WTC11 (cell line): Measurements from ENCODE around the gene GPR158. TPM values are rescaled to one million over a fixed set of nuclear protein-coding genes. Genes with fewer than 3 reads are reported as not detected.
A peak's percentile ranks its signal among the peaks of the same experiment; 100 is the strongest.

Experiments
- ARID4B ChIP-seq: sonication (generic); formaldehyde crosslinking; IDR thresholded peaks from 2 replicates; pipeline ENCODE4 v1.8.0; 2023; ENCODE audit warnings: missing genetic modification reagents, mild to moderate bottlenecking, borderline replicate concordance
- ATF6 ChIP-seq: sonication (generic); formaldehyde crosslinking; IDR thresholded peaks from 2 replicates; pipeline ENCODE4 v1.8.1; 2023; ENCODE audit warnings: mild to moderate bottlenecking, missing genetic modification reagents
- CREB1 ChIP-seq: sonication (generic); formaldehyde crosslinking; IDR thresholded peaks from 2 replicates; pipeline ENCODE4 v1.8.0; 2023; ENCODE audit warnings: mild to moderate bottlenecking, missing genetic modification reagents
- E2F1 ChIP-seq: sonication (generic); formaldehyde crosslinking; IDR thresholded peaks from 2 replicates; pipeline ENCODE4 v1.8.0; 2022; ENCODE audit warnings: mild to moderate bottlenecking, missing genetic modification reagents
- E2F4 ChIP-seq: sonication (generic); formaldehyde crosslinking; IDR thresholded peaks from 2 replicates; pipeline ENCODE4 v1.8.1; 2022; ENCODE audit warnings: low read depth, mild to moderate bottlenecking, moderate library complexity, missing genetic modification reagents, borderline replicate concordance
- FOXP1 ChIP-seq: sonication (generic); formaldehyde crosslinking; IDR thresholded peaks from 2 replicates; pipeline ENCODE4 v1.8.0; 2022; ENCODE audit warnings: missing genetic modification reagents, mild to moderate bottlenecking, moderate library complexity, borderline replicate concordance
- HMGXB4 ChIP-seq: sonication (generic); formaldehyde crosslinking; IDR thresholded peaks from 2 replicates; pipeline ENCODE4 v1.8.1; 2023; ENCODE audit warnings: mild to moderate bottlenecking, moderate library complexity, missing genetic modification reagents
- IRF1 ChIP-seq: sonication (generic); formaldehyde crosslinking; IDR thresholded peaks from 2 replicates; pipeline ENCODE4 v1.8.0; 2023; ENCODE audit warnings: missing genetic modification reagents
- JAZF1 ChIP-seq: fragments of 250-450 bp; sonication (Bioruptor Pico); IDR thresholded peaks from 2 replicates; pipeline ENCODE4 v1.9.0; 2021; ENCODE audit warnings: moderate library complexity, mild to moderate bottlenecking, inconsistent platforms
- KAT7 ChIP-seq: sonication (generic); formaldehyde crosslinking; IDR thresholded peaks from 2 replicates; pipeline ENCODE4 v1.8.1; 2023; ENCODE audit warnings: missing genetic modification reagents, mild to moderate bottlenecking, borderline replicate concordance
- MLX ChIP-seq: sonication (generic); formaldehyde crosslinking; IDR thresholded peaks from 2 replicates; pipeline ENCODE4 v1.8.1; 2023; ENCODE audit warnings: mild to moderate bottlenecking, missing genetic modification reagents, moderate library complexity
- MYBL2 ChIP-seq: sonication (generic); formaldehyde crosslinking; IDR thresholded peaks from 2 replicates; pipeline ENCODE4 v1.8.1; 2023; ENCODE audit warnings: mild to moderate bottlenecking, moderate library complexity, missing genetic modification reagents
- NFE2L1 ChIP-seq: sonication (generic); formaldehyde crosslinking; IDR thresholded peaks from 2 replicates; pipeline ENCODE4 v1.8.1; 2023; ENCODE audit warnings: missing genetic modification reagents
- NFYB ChIP-seq: sonication (generic); formaldehyde crosslinking; conservative IDR thresholded peaks from 2 replicates; pipeline ENCODE4 v1.8.0; 2022; ENCODE audit warnings: low read depth, missing genetic modification reagents
- NR2C2 ChIP-seq: sonication (generic); formaldehyde crosslinking; IDR thresholded peaks from 2 replicates; pipeline ENCODE4 v1.8.0; 2022; ENCODE audit warnings: mild to moderate bottlenecking, missing genetic modification reagents
- NR3C1 ChIP-seq: sonication (generic); formaldehyde crosslinking; conservative IDR thresholded peaks from 2 replicates; pipeline ENCODE4 v1.8.1; 2023; ENCODE audit warnings: low read depth, mild to moderate bottlenecking, missing genetic modification reagents
- OVOL2 ChIP-seq: fragments of 250-450 bp; sonication (Bioruptor Pico); IDR thresholded peaks from 2 replicates; pipeline ENCODE4 v1.9.0; 2021; ENCODE audit warnings: mild to moderate bottlenecking, borderline replicate concordance
- RELA ChIP-seq: sonication (generic); formaldehyde crosslinking; IDR thresholded peaks from 2 replicates; pipeline ENCODE4 v1.8.1; 2022; ENCODE audit warnings: missing genetic modification reagents, mild to moderate bottlenecking, borderline replicate concordance
- SMAD3 ChIP-seq: sonication (generic); formaldehyde crosslinking; IDR thresholded peaks from 2 replicates; pipeline ENCODE4 v1.8.0; 2022; ENCODE audit warnings: missing genetic modification reagents, mild to moderate bottlenecking, borderline replicate concordance
- SP1 ChIP-seq: sonication (generic); formaldehyde crosslinking; conservative IDR thresholded peaks from 2 replicates; pipeline ENCODE4 v1.8.1; 2022; ENCODE audit warnings: missing genetic modification reagents
- TP53 ChIP-seq: sonication (generic); formaldehyde crosslinking; IDR thresholded peaks from 2 replicates; pipeline ENCODE4 v1.8.1; 2023; ENCODE audit warnings: mild to moderate bottlenecking, missing genetic modification reagents
- ZBTB21 ChIP-seq: sonication (generic); formaldehyde crosslinking; IDR thresholded peaks from 2 replicates; pipeline ENCODE4 v1.8.1; 2023; ENCODE audit warnings: mild to moderate bottlenecking, missing genetic modification reagents, borderline replicate concordance
- ZBTB43 ChIP-seq: sonication (generic); formaldehyde crosslinking; IDR thresholded peaks from 2 replicates; pipeline ENCODE4 v1.8.1; 2023; ENCODE audit warnings: mild to moderate bottlenecking, missing genetic modification reagents
- ZNF317 ChIP-seq: sonication (generic); formaldehyde crosslinking; IDR thresholded peaks from 2 replicates; pipeline ENCODE4 v1.8.1; 2023; ENCODE audit warnings: low read depth, mild to moderate bottlenecking, moderate library complexity, missing genetic modification reagents, borderline replicate concordance
- ZNF671 ChIP-seq: fragments of 250-450 bp; sonication (Bioruptor Pico); IDR thresholded peaks from 2 replicates; pipeline ENCODE4 v1.8.0; 2021; ENCODE audit warnings: mild to moderate bottlenecking
- total RNA-seq: library from RNA; stranded (reverse); gene quantifications from 3 replicates; pipeline ENCODE4 v1.2.3, GENCODE V29; 2021

The GPR158 gene
- total RNA-seq, 1 experiment from 2014 or later, result 0.63 TPM

- TF ChIP-seq HMGXB4 (peak; percentile 74), NFE2L1 (CRISPR knock-in tag) (peak; percentile 83), NR3C1 (CRISPR knock-in tag) (peak; percentile 87; the same call in 1 of the 2 replicates), CREB1 (CRISPR knock-in tag) (peak; percentile 92), SP1 (CRISPR knock-in tag) (peak; percentile 85; the same call in 1 of the 2 replicates), NR2C2 (CRISPR knock-in tag) (peak; percentile 73; the same call in 1 of the 2 replicates), ZNF671 (CRISPR knock-in tag) (no peak), RELA (CRISPR knock-in tag) (peak; percentile 78; the same call in 1 of the 2 replicates), ZNF317 (0 out of 2 replicates have a peak, but pooled peaks have one; percentile 43), SMAD3 (CRISPR knock-in tag) (peak; percentile 97), E2F1 (peak; percentile 83), ATF6 (CRISPR knock-in tag) (no peak), MLX (CRISPR knock-in tag) (peak; percentile 75; the same call in 1 of the 2 replicates), JAZF1 (CRISPR knock-in tag) (no peak), ARID4B (CRISPR knock-in tag) (peak; percentile 98), E2F4 (CRISPR knock-in tag) (no peak), KAT7 (CRISPR knock-in tag) (peak; percentile 82; the same call in 1 of the 2 replicates), ZBTB43 (peak; percentile 88), TP53 (CRISPR knock-in tag) (peak; percentile 89; the same call in 1 of the 2 replicates), MYBL2 (peak; percentile 83), NFYB (CRISPR knock-in tag) (peak; percentile 83), OVOL2 (CRISPR knock-in tag) (no peak), IRF1 (CRISPR knock-in tag) (peak; percentile 81; the same call in 1 of the 2 replicates), FOXP1 (CRISPR knock-in tag) (peak; percentile 94), ZBTB21 (CRISPR knock-in tag) (0 out of 2 replicates have a peak, but pooled peaks have one; percentile 27)
These were observed at the start of gene GPR158 (continued) for GRCh38 chr10:25174461-25175230.
